Esophagus muscularis mucosa (tissue), 2 donors: ENCODE results near the gene ZNF407.

Source experiments
- EP300 ChIP-seq: sonication (generic); formaldehyde crosslinking; IDR thresholded peaks from one replicate; pipeline ENCODE4 v1.6.1; 2017; ENCODE audit warnings: antibody characterized with exemption
- POLR2A ChIP-seq: fragments of 450-650 bp; IDR thresholded peaks from one replicate; pipeline ENCODE4 v1.6.1; 2017; ENCODE audit warnings: antibody characterized with exemption, moderate library complexity, mild to moderate bottlenecking, low read depth

DNA sequence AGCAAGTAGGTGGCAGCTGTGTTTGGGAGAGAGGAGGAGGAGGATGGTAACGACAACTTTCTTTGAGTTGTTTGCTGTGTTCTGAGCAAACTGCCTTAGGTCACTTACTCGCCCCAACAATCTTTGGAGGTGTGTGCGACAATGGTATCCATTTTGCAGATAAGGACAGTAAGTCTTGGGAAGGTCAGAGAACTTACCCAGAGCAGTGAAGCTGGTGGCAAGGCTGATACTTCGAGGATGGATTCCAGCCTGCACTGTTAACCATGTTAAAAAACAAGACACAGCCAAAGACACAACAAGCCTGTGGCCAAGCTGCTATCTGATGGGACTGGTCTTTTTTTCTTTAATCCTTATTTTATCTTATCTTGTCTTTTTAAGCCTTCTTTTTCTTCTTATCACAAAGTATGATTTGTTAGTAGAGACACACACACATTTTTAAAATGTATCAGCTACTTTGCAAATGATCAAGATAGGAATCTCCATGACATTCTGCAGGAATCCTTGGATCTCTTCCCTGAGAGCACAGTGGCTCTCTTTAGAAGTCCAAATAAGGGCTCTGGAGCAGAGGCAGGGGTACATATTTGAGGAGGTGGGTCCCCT lies 35.4 kb upstream of the ZNF407 start:
- TF ChIP-seq EP300 (no peak), POLR2A (no peak)
